ENCODE data around the gene PLA2G4D.
A peak's percentile ranks its signal among the peaks of the same experiment; 100 is the strongest.

Gene PLA2G4D

GRCh38 chr15:42072141-42072685, 22.1 kb downstream of the PLA2G4D start:
- no peak for DNase-seq (ENCODE audit: low read depth, low spot score)

DNA sequence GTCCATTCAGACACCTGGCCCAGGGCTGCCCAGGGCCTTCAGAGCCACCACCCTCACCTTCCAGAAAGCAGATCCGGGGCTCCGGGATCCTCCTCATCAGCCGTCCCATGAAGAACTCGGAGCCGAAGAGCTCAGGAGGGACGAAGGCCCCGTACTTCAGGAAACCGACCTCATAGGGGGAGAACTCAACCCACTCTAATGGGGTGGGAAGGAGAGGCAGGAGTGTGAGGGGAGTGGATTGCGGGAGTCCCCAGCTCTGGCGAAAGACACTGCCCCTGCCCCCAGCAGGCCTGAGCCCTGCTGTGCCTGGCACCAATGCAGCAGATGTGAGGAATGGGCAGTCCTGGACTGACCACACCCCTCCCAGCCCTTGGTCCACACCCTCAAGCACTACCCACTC, 22.6 kb downstream of the PLA2G4D start:
- DNase-seq (ENCODE audit: low read depth, low spot score), result no peak

DNA sequence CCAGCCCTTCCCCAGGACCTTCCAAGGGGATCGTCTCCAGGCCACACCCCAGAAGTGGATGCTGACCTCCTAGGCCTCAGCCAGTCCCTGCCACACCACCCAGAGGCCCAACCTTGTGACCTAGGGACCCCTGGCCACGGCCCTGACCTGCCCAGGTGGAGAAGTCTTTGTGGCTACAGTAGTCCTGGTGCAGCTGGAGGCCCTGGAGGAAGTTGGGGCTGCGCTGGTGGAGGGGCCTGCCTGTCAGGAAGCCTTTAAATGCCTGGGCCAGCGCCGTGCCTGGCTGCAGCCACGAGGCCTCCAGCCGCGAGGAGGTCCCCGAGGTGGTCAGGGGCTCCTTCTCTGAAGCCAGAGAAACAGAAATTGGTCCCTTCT, 23.4 kb downstream of the PLA2G4D start:
- DNase-seq (ENCODE audit: low read depth, low spot score), result no peak

DNA sequence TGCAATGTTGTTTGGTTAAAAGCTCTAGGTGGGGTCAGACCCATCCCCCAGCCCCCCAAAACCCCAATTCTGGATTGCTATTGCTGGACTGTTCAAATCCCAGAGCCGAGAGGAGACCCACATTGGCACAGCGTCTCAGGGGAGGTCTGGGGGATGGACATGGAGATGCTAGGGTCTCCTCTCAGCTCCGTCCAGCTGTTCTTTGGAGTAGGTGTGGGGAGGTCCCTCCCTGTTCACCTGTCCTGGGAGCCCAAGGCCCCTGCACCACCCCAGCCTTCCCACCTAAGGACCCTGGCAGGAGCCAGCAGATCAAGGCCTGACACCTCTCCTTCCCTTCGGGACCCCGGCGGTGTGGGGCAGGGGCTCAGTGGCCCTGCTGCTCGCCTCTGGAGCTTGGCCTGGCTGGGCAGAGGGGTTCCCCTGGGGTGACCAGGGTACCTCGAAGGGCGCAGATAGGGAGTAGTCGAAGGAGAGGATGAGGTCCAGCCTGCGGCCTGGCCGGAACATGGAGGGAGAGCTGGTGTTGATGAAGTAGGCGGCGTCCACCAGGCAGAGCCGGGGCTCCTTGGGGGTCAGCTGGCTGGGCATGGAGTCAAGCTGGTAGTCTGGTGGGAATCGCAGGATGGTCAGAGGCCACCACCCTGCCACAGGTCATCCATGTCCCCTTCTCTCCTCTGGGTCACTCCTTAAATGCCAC, 23.9 kb downstream of the PLA2G4D start:
- DNase-seq (ENCODE audit: low read depth, low spot score), result no peak

DNA sequence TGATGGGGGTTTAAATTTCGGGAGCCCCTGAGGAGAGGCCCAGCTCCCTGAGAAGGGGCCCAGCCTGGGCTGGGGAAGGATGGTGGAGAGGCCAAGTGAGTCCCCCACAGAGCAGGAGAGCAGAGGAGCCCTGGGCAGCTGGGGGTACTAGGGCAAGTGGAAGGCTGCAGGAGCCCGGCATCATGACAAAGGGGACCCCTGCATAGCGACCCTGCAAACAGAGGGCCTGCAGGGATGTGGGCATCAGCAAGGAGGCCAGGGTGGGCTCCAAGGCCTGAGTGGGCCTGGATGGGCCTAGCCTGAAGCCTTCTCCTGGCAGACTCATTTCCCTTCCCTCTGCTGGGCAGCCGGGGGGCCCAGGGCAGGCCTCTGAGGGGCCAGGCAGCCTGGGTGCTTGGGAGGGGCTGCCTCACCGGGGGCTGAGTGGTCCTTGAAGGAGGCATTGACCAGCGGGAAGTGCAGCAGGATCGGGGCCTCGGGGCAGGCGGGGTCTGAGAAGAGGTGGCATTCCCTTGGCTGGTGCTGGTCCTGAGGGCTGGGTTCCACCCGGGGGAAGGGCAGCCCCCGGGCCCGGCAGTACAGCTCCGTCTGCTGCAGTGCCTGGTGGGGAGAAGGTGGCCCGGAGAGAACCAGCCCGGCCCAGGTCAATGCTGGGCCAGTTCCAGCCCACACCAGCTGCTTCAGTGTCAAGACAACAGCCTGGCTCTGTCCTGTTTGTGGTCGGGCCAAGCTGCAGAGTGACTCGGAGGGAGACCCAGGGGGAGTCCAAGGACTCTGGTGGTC, 24.7 kb downstream of the PLA2G4D start:
- no peak for DNase-seq (ENCODE audit: low read depth, low spot score)

DNA sequence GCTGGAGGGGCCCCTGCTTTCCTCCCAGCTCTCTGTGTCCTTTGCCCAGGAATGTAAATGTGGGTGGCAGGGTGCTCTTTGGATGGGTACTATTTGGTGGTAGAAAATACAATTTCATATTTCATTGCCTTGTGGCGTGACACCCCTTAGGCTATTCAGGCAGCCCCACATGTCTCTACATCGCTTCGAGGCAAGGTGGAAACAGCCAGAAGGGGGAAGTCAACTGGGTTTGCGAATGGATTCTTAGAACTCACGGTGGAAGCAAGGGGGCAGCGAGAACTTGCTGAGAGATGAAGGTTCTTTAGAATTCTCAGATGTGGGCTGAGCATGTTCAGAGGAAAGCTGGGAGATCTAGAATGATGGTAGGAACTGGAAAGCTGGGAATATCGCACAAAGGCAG, 25.3 kb downstream of the PLA2G4D start:
- no peak for DNase-seq (ENCODE audit: low read depth, low spot score)

DNA sequence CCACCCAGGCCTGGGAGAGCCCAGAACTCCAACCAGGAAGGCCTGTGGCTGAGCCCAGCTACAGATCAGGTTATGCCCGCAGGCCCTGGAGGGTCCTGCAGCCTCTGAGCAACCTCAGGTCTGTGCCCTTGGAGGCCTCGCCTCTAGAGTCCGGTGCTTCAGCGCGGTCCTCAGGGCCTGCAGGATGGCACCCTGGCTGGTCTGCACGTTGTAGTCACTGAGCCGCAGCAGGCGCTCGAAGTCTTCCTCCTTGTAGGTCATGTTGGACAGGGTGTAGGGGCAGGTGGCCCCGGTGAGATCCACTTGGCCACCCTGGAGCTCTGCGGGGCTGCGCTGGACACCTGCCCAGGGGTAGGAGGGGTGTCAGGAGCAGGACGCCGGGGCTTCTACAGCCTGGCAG, 25.8 kb downstream of the PLA2G4D start:
- DNase-seq (ENCODE audit: low read depth, low spot score), result no peak

DNA sequence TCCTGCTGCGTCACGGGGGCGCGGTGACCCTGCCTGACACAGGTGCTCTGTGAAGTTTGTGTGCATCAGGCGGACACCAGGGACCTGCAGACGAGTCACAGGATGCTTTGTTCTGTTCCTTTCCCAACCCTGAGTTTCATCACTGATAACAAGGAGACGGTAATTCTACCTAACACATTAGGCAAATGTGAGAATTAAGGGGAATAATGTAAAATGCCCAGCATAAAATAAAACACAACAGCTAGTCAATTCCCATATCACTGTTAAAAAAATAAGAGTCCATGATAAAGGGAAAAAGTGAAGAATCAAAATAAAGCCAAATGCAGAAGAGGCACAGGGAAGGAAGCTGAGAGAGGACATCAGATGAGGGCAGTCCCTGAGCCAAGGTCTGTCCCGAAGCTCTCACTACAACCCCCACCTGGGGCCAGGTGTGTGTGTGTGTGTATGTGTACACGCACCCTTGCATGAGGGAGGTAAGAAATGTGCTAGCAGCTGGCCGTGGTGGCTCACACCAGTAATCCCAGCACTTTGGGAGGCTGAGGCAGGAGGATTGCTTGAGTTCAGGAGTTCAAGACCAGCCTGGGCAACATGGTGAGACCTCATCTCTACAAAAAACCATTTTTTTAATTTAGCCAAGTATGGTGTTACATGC, 27.5 kb downstream of the PLA2G4D start:
- DNase-seq (ENCODE audit: low read depth, low spot score), result no peak

GRCh38 chr15:42065468-42065867, 28.9 kb downstream of the PLA2G4D start:
- no peak for DNase-seq (ENCODE audit: low read depth, low spot score)

DNA sequence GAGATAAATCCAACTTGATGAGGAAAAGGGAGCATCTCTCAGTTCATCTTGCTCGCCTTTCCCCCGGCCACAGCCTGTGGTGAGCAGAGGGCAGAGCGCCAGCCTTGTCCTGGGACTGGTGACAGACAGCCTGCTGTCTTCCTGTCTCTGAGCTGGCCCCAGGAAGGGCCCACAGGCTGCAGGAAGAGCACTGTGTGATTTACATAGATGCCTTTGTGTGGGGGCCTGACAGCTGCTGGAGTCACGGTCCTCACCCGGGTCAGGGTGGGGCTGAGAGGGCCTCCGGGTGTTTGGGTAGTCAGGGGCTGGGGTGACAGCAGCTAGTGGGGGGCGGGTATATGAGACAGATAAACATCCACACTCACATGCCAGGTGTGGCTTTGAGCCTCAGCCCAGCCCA, 29.3 kb downstream of the PLA2G4D start:
- DNase-seq (ENCODE audit: low read depth, low spot score), result no peak

DNA sequence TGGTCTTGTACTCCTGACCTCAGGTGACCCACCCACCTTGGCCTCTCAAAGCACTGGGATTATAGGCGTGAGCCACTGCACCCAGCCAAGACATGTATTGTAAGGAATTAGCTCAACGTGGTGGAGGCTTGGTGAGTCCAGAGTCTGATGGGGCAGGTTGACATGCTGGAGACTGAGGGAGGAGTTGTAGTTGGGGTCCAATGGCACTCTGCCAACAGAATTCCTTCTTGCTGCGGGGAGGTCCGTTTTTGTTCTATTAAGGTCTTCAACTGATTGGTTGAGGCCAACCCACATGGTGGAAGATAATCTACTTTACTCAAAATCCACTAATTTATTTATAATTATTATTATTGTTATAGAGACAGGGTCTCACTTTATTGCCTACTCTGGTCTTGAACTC, 30.1 kb downstream of the PLA2G4D start:
- no peak for DNase-seq (ENCODE audit: low read depth, low spot score)

- DNase-seq (ENCODE audit: low read depth, low spot score), result no peak
Measured at GRCh38 chr15:42063122-42063848, 31.1 kb downstream of the PLA2G4D start.

- no peak for DNase-seq (ENCODE audit: low read depth, low spot score)
Measured at GRCh38 chr15:42062284-42062806, 32.0 kb downstream of the PLA2G4D start.

DNA sequence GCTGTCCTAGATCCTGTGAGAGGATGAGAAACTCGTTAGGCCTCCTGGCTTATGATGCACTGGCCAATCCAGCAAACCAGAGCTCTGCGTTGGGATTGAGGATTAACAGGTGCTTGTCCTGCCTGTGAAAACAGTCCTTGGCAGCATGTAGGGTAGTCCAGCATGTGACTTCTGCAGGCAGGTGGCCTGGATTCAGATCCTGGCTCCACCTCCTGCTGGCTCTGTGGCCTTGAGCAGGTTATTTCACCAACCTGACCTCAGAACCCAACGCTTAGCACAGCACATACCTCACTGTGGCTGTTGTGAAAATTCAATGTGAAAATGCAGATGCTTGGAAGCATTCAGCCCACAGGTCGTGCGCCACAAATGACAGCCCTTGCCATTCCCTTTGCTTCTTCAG, 33.6 kb downstream of the PLA2G4D start:
- DNase-seq (ENCODE audit: low read depth, low spot score), result no peak

DNA sequence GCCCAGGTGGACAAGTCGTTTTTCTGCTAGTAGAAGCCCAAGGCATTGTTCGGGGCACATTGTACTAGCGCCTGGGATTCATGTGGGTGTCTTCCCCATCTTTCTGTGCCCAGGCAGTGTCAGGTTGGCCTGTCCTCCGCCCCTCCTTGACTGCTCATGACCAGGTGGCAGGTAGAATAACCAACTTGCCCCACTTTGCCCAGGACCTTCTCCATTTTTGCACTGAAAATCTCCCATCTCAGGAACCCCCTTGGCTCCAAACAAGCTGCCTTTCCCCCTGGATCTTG, 33.9 kb downstream of the PLA2G4D start:
- DNase-seq (ENCODE audit: low read depth, low spot score), result no peak

DNA sequence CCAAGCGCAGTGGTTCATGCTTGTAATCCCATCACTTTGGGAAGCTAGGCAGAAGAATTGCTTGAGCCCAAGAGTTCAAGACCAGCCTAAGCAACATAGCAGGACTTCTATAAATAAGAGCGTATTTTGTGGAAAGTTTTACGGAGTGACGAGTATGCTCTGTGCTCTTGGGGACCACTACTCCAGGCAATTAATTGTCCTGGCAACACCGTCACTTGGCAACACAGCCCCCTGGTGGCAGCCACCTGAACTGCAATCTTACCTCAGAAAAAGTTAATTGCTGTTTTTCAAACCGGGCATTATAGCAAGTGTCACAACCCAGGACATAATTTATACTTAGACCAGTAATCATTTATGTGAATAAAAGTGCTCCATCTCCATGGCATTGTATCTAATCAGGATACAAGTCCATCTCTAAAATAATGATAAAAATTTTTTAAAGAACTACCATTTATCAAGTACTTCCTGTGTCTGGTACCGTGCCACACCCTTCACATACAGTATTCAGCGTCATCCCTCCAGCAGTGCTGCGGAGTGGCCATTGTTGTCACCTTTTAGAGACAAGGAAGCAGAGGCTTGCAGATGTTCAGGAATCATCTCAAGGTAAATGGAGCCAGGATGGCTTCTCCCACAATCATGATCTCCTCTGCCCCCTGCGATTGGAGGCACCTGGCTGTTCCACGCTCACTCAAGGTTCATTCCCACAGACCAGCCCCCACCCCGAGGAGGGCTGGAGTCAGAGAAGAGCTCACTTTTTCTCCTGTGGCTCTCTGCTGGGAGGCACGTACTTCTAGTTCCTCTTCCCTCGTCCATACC, 34.5 kb downstream of the PLA2G4D start:
- DNase-seq (ENCODE audit: low read depth, low spot score), result peak; percentile 51

- DNase-seq (ENCODE audit: low read depth, low spot score), result no peak
Measured at GRCh38 chr15:42058791-42059190, 35.6 kb downstream of the PLA2G4D start.

GRCh38 chr15:42057799-42058646, 36.3 kb downstream of the PLA2G4D start:
- DNase-seq (ENCODE audit: low read depth, low spot score), result no peak

DNA sequence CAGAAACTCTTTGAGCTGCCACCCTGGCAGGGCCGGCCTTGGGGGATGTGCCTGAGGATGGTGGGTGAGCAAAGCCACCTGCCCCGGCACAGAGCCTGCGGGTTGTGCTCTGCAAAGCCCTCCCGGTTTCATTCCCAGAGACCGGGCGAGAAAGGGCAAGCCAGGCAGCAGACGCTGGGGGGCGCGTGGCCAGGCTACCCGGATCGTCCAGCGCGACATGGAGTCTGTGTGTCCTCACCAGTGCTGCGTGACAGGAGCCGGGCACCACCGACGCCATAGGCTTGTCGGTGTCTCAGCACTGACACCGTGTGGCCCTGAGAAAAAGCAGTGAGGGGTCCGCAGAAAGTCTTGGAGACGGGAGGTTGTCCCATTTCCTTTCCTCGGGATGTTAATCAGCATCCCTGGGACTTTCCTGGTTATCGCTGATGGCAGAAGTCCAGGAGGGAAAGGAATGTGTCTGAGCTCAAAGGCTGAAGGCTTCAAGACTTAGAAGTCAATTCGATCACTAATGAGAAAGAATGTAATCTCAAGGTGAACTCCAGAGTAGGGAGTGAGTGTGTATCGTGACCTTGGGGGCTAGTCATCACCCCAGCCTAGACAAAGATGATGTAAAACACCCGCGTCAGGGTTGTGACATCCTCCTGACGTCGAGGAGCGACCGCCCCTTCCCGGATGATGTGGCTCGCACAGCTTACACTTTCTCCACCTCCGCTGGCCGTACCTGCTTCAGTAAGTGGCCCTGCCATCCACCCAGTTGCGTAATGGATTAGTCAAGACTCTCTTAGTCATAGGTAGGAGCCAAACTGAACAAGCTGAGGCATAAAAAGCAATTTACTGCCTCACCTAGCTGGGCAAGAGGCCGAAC, 37.2 kb downstream of the PLA2G4D start:
- DNase-seq (ENCODE audit: low read depth, low spot score), result peak; percentile 23
